BJ (cell line): ENCODE data around the gene PROM2. TPM values are rescaled to one million over a fixed set of nuclear protein-coding genes. Genes with fewer than 3 reads are reported as not detected.

Source experiments
- CTCF ChIA-PET: fragments of 350-600 bp; formaldehyde crosslinking; extraction: SDS; loops from one replicate; lab custom pipeline; 2021; ENCODE audit warnings: antibody characterized with exemption, inconsistent platforms; lab: Yijun Ruan, JAX
- POLR2A ChIA-PET: fragments of 300-600 bp; sonication (Branson Sonifier 250); formaldehyde crosslinking; extraction: SDS; loops from one replicate; lab custom pipeline; 2021; ENCODE audit warnings: antibody characterized with exemption; lab: Charles Lee
- DNase-seq: peaks from one replicate; pipeline ENCODE4 v3.0.0-alpha.2; 2011; ENCODE audit warnings: low read depth
- H3K27me3 ChIP-seq: 2 replicates; pipeline ENCODE4 v1.6.0; 2011; ENCODE audit warnings: low read length; ENCODE audit not compliant: control insufficient read depth, insufficient read depth
- H3K36me3 ChIP-seq: 2 replicates; pipeline ENCODE4 v1.5.1; 2011; ENCODE audit warnings: low read length; ENCODE audit not compliant: control insufficient read depth, insufficient read depth
- H3K4me3 ChIP-seq: 2 replicates; pipeline ENCODE4 v1.5.1; 2011; ENCODE audit warnings: low read depth, mild to moderate bottlenecking, control low read depth, low read length
- CTCF ChIP-seq: IDR thresholded peaks from 2 replicates; pipeline ENCODE4 v1.5.1; 2011; ENCODE audit warnings: low read depth, mild to moderate bottlenecking, control low read depth, inconsistent platforms, low read length, moderate library complexity; ENCODE audit not compliant: insufficient read depth
- polyA plus RNA-seq: library from polyadenylated mRNA; depleted of rRNA; stranded (reverse); fragments of >200 nt; gene quantifications from 2 replicates; pipeline ENCODE4 v1.2.3, GENCODE V29; 2011

PROM2 gene
- polyA plus RNA-seq, 1 experiment: 0.50 TPM

GRCh38 chr2:95296011-95296410, 21.8 kb downstream of the PROM2 start:
- no peak overlapping the region for H3K4me3 ChIP-seq

GRCh38 chr2:95296880-95297487, 22.7 kb downstream of the PROM2 start, which contains the start of gene KCNIP3:
TSS of gene KCNIP3 (plus strand) at chr2:95297347. CDS start at chr2:95297439, 92 bp downstream.
- DNase-seq: no peak
- no peak for TF ChIP-seq CTCF
- H3K4me3 ChIP-seq: no peak within 1 kb of the TSS
- no peaks in the 10 kb centered on the region for H3K36me3 ChIP-seq
- POLR2A ChIA-PET: no interaction called here
- CTCF ChIA-PET: interaction anchor here (4.3 kb wide), 1 partner anchor 65 kb away, joined by 16 read pairs; no protein-coding TSS in a partner anchor
- H3K27me3 ChIP-seq: peaks cover 10% of the 10 kb centered on the region; the same call in 1 of the 2 replicates

More at GRCh38 chr2:95296011-95296410, 21.8 kb downstream of the PROM2 start:
- no peak for DNase-seq
- POLR2A ChIA-PET: no interaction called here
- H3K27me3 ChIP-seq: peaks cover 10% of the 10 kb centered on the region; the same call in 1 of the 2 replicates
- no peaks in the 10 kb centered on the region for H3K36me3 ChIP-seq
- TF ChIP-seq CTCF: no peak
- CTCF ChIA-PET: interaction anchor here (1.2 kb wide), 1 partner anchor 9 kb away, joined by 3 read pairs; no protein-coding TSS in a partner anchor

GRCh38 chr2:95297639-95298395, 23.6 kb downstream of the PROM2 start:
- no peak for TF ChIP-seq CTCF
- DNase-seq: no peak
- no peaks in the 10 kb centered on the region for H3K36me3 ChIP-seq
- H3K4me3 ChIP-seq: no peak overlapping the region
- ChIA-PET CTCF (interaction anchor here (4.3 kb wide), 1 partner anchor 66 kb away, joined by 16 read pairs; no protein-coding TSS in a partner anchor), POLR2A (no interaction called here)
- peaks cover 12% of the 10 kb centered on the region; the same call in 1 of the 2 replicates for H3K27me3 ChIP-seq

GRCh38 chr2:95298486-95299111, 24.4 kb downstream of the PROM2 start:
- Histone ChIP-seq H3K36me3 (no peaks in the 10 kb centered on the region), H3K27me3 (peaks cover 14% of the 10 kb centered on the region; the same call in 1 of the 2 replicates), H3K4me3 (no peak overlapping the region)
- no peak for TF ChIP-seq CTCF
- ChIA-PET POLR2A (no interaction called here), CTCF (interaction anchor here (4.3 kb wide), 1 partner anchor 66 kb away, joined by 16 read pairs; no protein-coding TSS in a partner anchor)
- no peak for DNase-seq
